Smooth muscle cell of the brain vasculature (primary cell): ENCODE results near the gene PXYLP1.

Experiments used
- DNase-seq: peaks from one replicate; pipeline ENCODE4 v3.0.0-alpha.2; 2012; ENCODE audit warnings: low read depth, low spot score

The PXYLP1 gene

GRCh38 chr3:141272906-141273662 lies 41.5 kb downstream of the PXYLP1 start:
- no peak for DNase-seq

GRCh38 chr3:141273700-141274410 lies 42.2 kb downstream of the PXYLP1 start:
- no peak for DNase-seq

DNA sequence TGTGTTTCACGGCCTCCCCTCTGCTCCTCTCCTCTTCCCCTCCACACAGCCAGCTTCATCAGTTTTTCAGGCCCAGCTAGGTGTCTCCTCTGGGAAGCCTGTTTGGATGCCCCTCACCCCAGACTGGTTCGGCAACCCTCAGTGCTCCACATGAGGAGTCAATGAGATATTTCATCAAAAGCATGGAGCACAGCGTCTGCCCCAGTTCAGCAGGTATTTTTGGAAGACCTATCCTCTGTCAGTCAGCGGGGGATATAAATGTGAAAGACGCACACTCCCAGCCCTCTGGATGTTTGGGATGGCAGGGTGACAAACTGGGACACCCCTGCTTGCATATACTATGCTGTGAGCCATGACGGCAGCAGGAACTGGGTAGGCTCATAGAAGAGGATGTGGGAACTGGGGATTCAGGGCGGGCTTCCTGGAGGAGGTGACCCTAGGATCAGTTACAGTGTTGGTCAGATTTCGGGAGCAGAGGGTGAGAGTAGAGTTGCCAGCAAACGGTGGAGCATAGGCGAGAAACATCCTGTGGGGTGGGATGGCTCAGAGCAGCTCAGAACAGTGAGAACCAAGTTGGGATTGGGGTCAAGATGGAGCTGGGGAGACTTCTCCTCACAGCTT lies 42.9 kb downstream of the PXYLP1 start:
- DNase-seq: no peak

DNA sequence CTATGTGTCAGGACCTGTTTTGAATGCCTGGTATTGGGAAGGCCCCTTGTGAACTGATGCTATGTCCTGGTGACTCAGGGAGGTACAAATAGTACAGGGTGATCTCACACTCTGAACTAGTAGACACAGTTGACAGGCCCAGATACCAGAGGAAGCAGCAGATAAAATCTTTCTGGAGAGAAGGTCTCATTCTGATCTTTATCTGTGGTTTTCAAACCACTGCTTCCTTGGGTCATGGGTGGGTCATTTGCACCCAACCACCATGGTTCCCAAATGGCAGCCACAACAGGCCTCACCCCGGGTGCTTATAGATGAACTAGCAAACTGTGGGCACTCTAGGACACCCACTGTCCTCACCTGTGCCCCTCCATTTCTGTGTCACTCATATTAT lies 43.4 kb downstream of the PXYLP1 start:
- DNase-seq: no peak

DNA sequence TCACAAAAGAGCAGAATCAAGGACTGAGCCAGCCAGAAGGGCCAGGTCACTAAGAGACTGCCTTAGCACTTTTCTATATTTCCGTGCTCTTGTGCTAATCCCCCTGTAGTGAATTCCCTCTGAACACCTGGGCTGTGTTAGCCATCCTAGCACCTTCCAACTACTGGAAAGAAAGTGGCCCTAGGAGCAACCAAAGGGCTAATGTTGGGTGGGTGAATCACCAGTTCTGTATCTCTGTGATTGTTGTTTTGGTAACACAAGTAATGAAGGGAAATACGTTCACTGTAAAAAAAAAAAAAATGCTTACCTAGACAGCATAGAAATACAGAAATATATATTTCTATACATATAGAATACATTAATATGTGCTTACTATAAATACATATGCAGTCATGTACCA lies 43.9 kb downstream of the PXYLP1 start:
- DNase-seq: no peak

DNA sequence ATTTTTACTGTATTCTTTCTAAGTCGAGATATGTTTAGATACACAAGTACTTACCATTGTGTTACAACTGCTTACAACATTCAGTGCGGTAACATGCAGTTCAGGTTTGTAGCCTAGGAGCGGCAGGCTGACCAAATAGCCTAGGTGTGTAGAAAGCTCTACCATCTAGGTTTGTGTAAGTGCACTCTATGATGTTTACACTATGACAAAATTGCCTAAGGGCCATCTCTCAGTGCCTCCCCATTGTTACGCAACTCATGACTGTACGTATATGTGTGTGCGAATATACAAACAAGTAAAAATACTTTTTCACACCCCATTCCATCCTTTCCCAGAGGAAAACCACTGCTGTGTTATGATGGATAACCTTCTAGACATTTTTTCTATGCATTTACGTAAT lies 44.3 kb downstream of the PXYLP1 start:
- no peak for DNase-seq

DNA sequence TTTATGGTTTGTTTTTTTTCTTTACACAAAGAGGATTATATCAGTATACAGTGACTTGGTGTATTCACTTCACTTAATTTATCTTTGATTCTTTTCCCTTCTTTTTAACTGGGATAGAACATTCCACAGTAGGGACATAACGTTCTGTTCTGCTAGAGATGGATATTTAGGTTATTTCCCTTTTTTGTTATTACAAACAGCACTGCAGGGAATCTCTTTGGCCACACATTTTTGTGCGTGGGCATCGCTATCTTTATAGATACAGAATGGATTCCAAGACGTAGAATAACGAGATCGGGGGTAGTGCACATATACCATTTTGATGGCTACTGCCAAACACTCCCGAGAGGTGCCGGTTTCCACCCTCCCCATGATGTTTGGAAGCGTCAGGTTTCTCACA lies 44.8 kb downstream of the PXYLP1 start:
- no peak for DNase-seq

DNA sequence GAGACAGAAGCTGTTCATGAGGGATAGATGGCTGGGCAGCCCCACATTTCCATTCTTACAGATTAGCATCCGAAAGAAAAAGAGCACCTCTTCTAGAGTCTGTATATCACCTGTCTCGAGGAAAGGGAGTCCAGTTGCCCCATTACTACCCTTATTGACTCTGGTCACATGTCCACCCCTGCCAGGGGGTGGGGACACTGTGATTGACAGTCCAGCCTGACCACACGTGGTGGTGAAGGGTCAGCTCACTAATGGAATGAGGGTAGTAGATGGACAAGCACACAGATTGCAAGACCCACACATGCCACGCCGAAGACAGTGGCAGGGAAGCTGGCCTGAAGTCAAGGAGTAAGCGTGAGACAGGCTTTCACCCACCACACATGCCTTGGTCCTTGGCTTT lies 45.8 kb downstream of the PXYLP1 start:
- DNase-seq: no peak

DNA sequence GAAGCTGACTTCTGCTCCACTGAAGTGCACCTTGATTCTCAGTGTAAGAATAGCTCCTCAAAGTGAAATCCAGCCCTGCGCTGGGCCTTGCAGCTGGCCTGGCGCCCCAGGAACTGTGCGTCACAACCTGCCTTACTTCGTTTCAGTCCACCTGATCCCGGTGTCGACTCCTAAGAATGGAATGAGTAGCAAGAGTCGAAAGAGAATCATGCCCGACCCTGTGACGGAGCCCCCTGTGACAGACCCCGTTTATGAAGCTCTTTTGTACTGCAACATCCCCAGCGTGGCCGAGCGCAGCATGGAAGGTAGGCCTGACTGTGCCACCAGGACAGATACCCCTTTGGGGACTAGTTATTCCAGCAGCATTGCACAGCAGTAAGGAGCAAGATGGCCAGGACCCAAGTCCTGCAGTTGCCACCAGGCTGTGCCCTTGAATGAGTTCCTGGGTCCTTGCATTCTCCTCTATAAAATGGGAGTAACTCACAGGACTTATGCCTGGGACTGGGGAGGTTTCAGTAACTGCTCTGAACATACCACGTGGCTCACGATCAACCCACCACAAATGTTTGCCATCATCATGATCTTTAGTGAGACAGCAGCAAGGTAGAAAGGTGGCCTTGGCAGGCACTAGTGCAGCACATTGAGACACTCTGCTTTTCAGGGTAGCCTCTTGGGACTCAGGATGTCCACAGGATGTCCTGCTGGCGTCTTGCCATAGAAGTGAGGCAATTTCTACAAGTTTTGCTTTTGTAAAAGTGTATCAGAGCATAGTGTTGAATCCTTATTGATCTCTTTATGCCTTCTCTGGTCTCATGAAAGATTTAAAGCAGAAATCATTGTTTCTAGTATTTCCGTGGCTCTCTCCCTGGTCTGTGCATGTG lies 46.8 kb downstream of the PXYLP1 start:
- no peak for DNase-seq

DNA sequence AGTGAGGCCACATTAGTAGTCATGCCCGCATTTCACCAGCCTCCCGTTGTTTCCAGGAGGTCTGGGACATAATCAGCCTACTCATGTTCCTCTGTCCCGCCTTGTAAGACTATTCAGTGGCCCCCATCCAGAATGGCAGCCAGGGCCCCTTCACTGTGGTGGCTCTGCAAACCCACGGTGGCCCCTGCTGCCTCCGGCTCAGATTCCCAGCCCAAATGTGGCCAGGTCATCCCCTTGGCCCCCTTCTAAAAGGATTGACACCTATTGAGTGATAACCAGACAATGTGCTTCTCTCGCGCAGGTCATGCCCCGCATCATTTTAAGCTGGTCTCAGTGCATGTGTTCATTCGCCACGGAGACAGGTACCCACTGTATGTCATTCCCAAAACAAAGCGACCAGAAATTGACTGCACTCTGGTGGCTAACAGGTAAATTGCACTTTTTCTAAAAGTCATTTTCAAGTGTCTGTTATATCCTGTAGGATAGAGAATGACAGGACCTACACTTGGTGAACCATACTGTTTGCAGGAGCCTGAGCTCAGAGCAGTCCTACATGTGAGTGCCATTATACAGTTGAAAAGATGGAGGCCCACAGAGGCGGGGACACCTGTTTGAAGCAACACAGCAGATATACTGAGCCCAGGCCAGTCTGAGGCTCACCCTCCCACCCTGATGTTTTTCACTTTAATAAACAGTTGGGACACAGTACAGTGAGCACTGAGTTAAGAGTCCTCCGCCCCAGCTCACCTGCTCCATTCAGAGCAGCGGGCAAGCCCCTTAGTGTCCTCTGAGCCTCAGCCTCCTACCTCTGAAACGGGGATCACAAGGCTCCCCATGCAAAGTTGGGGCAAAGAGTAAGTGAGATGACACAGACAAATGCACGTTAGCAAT lies 47.7 kb downstream of the PXYLP1 start:
- DNase-seq: no peak

GRCh38 chr3:141280086-141280485 lies 48.5 kb downstream of the PXYLP1 start:
- DNase-seq: no peak

- DNase-seq: no peak
These were observed 49.1 kb downstream of the PXYLP1 start for GRCh38 chr3:141280690-141281089.

- no peak for DNase-seq
These were observed 53.9 kb downstream of the PXYLP1 start for GRCh38 chr3:141285570-141285969.

GRCh38 chr3:141286856-141287255 lies 55.2 kb downstream of the PXYLP1 start:
- DNase-seq: no peak

DNA sequence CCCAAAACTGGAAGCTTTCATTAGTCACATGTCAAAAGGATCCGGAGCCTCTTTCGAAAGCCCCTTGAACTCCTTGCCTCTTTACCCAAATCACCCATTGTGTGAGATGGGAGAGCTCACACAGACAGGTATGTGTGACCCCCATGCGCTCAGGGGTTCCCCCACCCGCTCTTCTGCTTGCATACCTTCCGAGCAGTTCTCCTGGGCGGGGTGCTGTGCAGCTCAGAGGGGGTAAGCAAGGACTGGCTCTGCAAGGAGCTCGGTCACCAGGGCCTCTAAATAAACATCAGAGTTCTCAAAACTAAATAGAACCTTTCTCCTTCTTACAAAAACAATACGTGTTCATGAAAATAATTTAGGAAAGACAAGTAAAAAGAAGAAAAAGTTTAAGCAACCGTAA lies 55.7 kb downstream of the PXYLP1 start:
- DNase-seq: no peak

GRCh38 chr3:141288336-141288990 lies 56.8 kb downstream of the PXYLP1 start:
- DNase-seq: no peak

DNA sequence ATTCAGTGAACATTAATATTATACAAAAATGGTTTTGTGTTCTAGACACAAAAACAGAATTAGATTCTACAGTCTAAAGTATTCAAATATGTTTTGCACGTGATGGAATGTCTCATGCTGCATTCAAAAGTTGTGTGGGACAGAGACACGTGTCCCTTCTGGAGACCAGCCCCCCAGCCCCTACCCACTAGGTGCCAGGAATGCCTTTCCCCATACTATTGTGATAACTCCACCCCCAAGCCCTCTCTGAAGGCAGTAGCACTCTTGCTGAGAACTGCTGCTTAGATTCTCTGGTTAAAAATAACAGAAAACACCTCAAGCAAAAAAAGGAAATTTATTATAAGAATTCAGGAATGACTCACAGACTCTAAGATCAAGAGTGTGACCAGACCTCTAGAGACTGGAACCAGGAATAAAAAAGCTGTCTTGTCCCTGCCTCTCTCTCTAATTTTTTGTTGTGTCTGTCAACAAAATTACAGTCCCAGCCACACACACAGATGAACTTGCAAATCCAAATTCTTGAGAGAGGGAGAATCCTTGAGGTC lies 57.7 kb downstream of the PXYLP1 start:
- DNase-seq: no peak

DNA sequence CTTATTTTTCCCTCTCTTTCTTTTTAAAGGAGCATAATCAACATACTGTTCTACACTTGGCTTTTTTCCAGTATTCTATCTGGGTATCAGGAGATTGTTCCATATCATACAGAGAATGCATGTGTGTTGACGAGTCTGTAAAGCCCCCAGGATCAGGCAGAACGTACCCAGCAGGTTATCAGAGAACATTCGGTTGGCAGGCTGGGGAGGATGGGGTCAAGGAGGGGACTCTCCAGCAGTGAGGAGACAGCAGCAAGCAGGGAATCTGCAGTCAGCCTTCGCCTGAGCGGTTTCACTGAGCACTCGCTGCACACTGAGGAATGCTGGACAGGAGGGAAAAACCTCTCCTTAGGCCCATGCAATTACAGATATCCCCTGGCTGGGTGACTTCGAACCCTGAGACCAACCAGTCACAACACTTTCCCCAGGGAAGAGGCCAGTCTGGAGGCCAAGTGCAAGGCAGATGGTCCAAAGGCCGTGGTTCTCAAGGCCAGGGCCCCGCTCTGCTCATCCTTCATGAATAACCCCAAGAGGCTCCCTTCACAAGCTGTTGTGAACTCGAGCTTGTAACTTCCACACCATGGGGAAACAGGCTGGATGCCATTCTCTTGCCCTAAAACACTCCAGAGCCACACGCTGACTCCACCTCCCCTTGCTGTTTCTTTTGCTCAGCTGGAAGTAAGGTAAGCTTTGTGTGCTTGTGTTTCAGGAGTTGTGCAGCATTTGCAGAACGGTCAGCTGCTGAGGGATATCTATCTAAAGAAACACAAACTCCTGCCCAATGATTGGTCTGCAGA lies 60.1 kb downstream of the PXYLP1 start:
- no peak for DNase-seq

- DNase-seq: no peak
These were observed 60.9 kb downstream of the PXYLP1 start for GRCh38 chr3:141292356-141293058.
